HG02610 (cell line): ENCODE results near the gene ACSF2.

Source experiments
- ATAC-seq: cut with Tn5 transposase; IDR thresholded peaks from one replicate; pipeline ENCODE4 v1.9.1; 2021; ENCODE audit warnings: mild to moderate bottlenecking, moderate library complexity; ENCODE audit not compliant: unreplicated experiment

Gene ACSF2

DNA sequence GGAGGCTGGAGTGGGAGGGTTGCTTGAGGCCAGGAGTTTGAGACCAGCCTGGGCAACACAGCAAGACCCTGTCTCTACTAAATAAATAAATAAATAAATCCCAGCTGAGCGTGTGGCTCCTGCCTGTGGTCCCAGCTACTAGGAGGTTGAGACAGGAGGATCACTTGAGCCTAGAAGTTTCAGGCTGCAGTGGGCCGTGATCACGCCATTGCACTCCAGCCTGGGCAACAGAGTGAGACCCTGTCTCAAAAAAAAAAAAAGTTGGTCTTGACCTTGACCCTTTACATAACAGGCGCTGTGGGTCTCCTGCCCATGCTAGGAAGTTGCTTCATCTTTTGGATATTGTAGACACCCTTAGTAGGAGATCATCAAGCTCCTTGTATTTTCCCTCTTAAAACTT lies 11.4 kb downstream of the ACSF2 start:
- no peak for ATAC-seq

DNA sequence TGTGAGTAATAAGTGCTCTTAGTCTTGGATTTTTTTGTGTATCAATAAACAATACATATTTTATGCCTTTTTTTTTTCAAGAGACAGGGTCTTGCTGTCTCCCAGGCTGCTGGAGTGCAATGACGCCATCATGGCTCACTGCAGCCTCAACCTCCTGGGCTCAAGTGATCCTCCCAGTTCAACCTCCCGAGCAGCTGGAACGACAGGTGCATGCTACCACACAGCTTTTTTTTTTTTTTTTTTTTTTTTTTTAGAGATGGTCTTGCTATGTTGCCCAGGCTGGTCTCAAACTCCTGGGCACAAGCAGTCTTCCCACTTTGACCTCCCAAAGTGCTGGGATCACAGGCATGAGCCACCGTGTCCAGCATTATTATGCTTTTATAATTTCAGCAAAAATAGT lies 13.0 kb downstream of the ACSF2 start:
- no peak for ATAC-seq

DNA sequence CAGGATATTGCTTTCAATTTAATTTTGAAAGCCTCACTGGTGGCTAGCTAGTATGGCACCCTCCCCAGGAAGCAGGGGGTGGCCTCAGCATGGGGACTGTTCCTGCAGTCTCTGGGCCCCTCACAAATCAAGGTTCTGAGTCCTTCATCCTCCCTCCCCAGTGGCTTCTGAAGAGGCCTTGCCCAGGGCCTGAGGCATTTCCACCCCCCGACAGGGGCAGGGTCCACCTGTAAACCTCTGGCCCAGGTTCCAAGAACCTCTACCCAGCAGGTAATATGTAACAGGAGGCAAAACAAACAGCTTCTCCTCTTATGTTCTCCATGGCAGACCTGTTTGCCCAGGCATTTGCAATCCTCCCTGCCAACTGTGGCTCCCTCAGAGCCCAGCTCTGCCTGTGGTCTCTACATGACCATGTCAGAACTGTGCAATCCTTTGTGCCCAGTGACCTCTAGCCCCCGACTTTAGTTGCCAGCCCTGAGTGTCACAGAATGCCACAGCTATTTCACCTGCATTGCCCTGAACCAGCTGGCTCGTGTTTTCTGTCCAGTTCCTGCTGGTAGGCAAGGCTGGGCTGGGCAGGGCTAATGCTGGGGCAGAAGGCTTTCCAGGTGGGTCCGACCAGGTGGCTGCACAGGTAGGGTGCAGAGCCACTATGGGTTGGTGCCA lies 14.3 kb downstream of the ACSF2 start:
- no peak for ATAC-seq

DNA sequence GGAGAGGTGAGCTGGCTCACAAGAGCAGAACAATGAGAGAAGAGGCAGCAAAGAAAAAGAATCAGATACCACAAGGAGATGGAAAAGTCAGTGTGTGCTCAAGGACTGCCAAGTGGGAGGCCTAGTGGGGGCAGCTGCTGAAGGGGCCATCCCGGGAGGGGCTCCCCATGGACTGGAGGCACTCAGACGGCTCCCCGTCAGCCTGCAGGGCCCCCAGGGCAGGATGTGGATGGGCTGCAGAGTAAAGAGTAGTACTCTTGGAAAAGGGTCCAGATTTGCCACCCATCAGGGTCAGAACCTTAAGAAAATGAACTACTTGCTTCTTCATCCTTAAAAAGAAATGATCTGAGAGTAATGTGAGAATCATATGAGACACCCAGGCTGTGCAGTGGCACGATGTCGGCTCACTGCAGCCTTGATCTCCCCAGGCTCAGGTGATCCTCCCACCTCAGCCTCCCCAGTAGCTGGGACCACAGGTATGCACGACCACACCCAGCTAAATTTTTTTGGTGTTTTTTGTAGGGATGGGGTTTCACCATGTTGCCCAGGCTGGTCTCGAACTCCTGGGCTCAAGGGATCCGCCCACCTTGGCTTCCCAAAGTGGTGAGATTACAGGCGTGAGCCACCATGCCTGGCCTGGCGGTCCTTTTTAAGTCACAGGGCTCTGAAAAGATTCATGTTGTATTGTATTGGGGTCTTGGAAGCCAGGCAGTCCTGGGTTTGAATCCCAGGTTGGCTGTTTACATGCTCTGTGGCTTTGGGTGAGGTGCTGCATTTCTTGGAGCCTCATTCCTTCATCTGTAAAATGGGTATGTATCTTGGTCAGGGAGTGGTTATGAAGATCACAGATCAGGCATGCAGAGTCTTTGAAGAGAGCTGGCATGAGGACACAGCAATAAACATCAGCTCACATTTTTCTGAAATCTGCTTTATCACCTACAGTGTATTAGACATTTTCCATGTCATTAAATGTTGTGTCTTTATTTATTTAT lies 15.1 kb downstream of the ACSF2 start:
- no peak for ATAC-seq

DNA sequence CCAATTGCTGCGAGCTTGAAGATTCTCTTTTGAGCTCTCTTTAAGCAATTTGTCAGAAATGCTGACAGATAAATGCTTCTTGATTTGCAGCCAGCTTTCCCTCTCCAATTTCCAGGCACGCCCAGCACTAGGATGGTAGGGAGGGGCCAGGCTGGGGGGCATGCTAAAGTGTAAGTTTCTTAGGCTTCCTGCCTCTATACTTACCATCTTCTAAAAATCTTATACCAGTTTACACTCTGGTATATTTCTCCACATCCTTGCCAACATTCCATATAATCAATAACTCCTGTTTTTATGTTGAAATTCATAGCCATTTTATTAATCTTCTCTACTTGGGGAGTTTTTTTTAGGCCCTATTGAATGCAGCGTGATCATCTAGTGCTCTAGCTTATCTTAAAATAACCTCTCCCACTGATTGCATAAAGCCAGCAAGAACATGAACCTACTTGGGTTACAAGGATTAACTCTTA lies 17.5 kb downstream of the ACSF2 start:
- no peak for ATAC-seq

DNA sequence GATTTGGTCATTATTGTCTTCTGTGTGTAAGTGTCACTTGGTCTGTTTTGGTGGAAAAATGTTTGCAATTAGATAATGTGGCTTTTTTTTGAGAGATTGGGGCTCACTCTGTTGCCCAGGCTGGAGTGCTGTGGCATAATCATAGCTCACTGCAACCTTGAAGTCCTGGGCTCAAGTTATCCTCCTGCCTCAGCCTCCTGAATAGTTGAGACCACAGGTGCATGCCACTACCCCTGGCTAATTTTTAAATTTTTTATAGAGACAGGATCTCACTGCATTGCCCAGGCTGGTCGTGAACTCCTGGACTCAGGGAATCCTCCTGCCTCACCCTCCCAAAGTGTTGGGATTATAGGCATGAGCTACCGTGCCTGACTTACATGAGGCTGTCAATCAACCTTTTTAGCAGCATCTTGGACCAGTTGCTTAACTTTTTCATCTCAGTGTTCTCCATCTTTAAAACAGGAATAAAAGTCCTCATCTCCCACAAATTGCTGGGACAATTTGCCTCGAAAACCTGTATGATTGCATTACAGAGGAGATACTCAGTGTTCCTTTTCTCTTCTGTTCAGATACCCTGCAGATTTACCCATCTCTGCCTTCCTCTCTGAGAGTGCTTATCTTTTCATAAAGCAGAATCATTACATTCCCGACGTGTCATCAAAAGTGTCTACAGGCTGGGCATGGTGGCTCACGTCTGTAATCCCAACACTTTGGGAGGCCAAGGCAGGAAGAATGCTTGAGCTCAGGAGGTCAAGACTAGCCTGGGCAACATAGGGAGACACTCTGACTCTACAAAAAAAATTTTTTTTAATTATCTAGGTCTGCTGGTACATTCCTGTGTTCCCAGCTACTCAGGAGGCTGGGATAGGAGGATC lies 19.1 kb downstream of the ACSF2 start:
- ATAC-seq: no peak

DNA sequence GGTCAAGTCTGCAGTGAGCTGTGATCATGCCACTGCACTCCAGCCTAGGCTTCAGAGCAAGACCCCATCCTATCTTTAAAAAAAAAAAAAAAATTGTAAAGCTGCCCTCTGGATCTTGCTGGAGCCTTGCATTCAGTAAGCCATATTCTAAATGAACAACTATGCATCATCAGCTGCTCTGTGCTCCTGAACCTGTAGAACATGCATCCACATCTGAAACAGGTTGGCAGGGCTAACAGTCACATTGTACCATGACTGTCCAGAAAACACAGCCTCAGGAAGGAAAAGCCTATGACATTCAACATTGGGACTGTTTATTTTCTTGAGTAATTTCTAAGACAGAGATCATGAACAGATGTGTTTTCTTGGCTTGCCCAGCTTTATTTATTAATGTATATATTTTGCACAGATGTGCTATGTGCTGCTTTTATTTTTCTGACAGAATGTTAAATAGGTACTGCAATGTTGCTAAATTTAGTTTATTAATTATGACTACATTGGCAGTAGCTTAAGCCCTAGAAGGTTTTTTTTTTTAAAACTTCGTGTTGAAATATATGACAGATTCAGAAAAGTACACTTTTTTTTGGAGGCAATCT lies 19.8 kb downstream of the ACSF2 start:
- ATAC-seq: no peak

DNA sequence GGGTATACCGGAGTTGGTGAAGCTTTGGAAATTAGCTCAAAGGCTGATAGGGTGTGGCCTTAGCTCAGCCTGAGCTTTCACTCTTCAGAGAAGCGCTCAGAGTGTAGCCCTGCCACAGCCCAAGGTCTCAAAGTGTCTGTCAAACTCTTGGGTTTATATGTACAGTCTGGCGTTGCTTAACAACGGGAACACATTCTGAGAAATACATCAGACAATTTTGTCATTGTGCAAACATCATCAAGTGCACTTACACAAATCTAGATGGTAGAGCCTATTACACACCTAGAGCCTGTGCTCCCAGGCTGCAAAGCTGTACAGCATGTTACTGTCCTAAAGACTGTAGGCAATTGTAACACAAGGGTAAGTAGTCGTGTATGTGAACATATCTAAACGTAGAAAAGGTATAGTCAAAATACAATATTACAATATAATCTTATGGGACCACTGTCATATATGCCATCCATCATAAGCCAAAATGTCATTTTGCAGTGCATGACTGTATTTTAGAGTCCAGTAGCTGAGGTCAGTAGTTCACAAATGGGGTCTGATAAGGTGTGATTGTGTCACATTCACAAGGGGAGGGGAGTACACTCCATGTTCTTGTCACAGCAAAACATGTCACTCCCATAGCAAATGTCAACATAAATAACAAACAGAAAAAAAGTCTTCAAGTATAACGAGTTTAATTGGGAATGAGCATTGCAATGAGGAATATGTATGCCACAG lies 22.0 kb downstream of the ACSF2 start:
- no peak for ATAC-seq

DNA sequence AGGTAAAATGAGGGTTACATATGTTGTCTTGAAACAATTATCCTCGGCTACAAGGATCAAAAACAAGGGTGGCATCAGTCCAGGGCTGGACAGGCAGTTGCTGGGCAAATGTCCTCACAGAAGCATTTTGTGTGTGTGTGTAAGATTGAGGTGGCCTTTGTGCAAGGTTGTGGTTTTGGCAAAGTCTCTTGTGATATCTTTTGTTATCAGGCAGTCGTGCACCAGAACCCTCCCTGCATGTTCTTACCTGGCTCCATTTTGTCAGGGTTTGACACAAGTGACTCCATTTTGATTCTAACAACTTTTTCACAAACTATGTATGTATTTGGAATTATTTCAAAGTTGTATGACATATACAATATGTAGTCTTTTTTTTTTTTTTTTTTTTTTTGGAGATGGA lies 22.6 kb downstream of the ACSF2 start:
- no peak for ATAC-seq

DNA sequence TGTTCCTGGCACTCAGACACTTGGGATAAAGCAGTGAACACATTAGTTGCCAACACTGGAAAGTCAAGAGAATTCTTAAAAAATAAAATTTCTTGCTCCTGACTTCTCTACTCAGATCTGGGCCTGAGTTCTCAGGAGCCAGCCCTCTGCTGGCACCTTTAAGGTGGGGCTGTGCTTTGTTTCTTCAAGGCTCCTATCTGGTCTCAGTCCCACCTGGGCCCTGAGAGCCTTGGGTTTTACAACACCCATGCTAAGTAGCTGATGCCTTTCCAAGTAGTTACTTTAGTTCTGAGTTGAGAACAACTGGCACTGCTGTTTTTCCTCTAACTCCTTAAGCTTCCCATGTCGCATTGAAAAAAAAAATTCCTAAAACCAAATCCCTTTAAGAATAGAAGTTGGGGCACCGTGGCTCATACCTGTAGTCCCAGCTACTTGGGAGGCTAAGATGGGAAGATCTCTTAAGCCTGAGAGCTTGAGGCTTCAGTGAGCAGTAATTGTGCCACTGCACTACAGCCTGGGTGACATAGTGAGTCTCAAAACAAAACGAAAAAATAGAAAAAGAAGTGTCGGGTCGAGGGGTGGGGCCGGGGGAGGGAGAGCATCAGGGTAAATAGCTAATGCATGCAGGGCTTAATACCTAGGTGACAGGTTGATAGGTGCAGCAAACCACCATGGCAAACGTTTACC lies 26.1 kb downstream of the ACSF2 start:
- no peak for ATAC-seq

DNA sequence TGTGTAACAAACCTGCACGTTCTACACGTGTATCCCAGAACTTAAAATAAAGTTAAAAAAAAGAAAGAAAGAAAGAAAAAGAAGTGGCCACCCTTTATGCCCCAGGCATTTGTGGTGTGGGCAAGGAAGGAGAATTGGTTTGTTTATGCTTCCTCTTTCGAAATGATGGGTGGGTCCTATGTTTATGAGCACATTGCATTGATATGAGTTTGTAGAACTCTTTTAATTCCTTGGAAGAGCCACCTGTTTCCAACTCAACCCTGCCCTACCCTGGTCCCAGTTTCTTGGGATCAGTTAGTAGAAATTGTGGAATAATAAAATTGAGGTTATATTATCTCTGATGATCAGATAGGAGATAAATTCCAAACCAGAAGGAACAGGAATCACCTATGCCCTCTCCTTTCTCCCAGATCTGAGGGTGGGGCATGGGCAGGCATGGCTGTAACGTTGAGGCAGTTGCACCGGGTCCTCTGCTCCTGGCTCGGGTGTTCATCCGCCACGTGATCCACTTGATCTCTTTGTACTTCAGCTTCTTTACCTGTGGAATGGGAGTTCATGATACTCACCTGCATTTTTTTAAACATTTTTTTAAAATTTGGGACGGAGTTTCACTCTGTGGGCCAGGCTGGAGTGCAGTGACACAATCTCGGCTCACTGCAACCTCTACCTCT lies 26.7 kb downstream of the ACSF2 start:
- ATAC-seq: no peak

DNA sequence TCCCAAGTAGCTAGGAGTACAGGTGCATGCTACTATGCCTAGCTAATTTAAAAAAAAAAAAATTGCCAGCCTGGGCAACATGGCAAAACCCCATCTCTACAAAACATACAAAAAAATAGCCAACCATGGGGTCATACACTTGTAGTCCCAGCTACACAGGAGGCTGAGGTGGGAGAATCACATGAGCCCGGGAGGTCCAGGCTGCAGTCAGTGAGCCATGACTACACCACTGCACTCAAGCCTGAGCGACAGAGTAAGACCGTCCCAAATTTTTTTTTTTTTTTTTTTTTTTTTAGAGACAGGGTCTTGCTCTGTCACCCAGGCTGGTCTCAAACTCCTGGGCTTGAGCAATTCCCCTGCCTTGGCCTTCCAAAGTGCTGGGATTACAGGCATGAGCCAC lies 27.9 kb downstream of the ACSF2 start:
- no peak for ATAC-seq

DNA sequence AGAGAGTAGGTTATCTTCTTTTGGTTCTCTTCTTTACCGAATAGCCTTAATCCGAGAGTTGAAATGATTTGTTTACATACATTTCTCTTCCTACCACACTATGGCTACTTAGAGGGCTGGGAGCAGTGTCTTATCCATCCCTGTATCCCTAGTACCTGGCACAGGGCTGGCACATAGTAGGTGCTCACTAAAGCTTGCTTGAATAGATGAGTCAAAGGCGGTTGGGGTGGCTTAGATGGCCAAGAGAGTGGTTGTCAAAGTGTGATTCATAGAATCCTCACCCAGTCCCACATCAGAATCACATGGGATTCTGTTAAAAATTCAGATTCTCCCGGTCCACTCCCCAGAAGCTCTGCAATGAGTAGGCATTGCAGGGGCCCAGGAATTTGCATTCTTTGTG lies 31.6 kb downstream of the ACSF2 start:
- no peak for ATAC-seq

DNA sequence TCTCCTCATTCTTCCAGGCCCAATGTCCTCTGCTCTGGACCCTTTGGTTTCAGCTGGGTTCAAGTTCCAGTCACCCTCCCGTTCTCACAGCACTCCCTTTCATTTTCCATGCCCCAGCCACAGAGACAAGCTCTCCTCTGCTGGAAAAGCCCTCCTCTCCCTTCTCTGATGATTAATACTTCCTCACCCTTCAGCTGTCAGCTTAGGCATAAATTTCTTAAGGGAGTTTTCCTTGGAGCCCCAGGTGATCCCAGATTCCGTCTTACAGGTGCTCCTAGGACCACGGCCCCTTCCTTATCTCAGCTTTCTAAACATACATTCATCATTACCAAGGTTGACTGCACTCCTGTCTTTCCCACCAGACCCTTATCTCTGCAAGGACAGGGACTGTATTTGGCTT lies 32.3 kb downstream of the ACSF2 start:
- ATAC-seq: no peak

DNA sequence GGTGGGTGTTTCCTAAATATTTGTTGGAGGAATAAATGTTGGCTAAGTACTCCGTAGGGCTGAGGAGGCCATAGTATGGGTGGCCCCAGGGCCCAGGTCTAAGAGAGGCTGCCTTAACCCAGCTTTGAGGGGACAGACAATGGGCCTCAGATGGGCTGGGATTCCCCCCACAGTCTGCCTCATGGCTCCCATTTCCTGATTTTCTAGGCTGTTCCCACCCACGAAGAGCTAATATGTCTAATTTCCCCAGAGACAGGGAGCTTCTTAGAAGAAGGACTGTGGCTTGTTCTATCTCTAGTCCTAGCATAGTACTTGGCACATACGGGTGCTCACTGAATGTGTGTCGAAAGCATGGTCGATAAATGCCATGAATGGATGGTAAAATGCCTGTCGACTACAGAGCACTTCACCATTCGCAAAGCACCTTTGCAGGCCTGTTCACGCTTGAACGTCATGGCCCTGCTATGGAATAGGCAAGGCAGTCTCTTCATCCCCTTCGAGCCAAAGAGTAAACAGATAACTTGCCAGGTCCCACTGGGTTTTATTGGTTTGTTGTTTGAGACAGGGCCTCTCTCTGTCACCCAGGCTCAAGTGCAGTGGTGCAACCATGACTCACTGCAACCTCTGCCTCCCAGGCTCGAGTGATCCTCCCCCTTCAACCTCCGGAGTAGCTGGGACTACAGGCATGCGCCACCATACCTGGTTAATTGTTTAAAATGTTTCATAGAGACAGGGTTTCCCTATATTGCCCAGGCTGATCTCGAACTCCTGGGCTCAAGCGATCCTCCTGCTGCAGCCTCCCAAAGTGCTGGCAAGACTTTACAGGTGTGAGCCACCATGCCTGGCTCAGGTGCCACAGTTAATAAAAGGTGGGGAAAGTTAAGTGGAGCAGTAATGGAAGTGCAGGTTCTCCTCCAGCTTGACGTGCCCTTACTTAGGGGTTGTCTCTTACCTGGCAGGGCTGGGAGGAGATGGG lies 33.0 kb downstream of the ACSF2 start:
- no peak for ATAC-seq

DNA sequence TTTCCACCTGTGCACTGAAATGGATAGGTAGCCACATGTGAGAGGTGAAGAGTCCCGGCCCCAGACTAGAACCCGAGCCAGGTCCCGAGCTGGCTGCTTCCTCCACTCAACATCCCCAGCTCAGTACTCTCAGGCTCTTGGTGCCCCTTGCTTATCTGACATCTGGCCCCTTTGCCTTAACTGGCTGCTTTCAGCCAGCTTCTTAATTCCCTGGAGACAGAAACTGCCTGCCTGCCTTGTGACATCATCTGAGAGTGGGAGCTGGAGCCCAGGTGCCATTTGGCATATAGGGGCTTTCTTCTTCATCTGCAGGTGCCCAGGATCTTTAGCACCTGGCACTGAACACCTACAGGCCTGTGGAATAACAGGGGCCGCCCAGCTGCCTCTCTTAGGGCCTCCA lies 33.7 kb downstream of the ACSF2 start:
- ATAC-seq: no peak

DNA sequence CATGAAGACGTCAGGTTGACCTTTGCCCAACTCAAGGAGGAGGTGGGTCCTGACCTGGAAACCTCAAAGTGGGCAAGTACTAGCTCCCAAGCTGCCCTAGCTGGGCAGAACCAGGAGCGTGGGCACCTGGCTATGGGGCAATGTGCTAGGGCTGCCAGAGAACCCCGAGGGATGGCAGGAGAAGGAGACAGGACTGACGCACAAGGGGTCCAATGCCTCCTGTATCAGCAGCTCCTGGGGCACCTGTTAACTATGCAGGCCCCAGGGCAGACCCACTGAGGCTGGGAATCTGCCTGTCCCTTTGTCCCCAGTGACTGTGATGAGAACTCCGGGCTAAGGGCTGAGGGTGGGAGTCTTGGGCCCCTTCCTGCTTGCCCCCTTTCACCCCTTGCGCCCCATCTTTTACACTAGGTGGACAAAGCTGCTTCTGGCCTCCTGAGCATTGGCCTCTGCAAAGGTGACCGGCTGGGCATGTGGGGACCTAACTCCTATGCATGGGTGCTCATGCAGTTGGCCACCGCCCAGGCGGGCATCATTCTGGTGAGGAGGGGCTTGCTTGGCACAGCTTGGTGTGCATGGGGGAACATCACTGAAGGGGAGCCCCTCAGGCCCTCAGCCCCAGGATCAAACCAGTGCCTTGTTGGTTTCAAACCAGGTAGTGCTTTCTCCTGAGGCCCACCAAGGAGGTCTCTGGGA lies 35.0 kb downstream of the ACSF2 start:
- no peak for ATAC-seq
